ENCODE measurements around the gene GLRX5.

The GLRX5 gene

GRCh38 chr14:95522116-95522515 is 12.7 kb upstream of the GLRX5 start:
- Histone ChIP-seq H3K9me3 (replicated peaks; ENCODE audit: low read length) (no peaks in the 10 kb centered on the region), H3K9ac (ENCODE audit: low read depth, low read length) (no peak overlapping the region), H3K27me3 (ENCODE audit: control insufficient read depth, insufficient read depth, low read length) (no peaks in the 10 kb centered on the region), H3K4me3 (ENCODE audit: low read length) (no peak overlapping the region), H3K4me1 (ENCODE audit: control insufficient read depth, insufficient read depth, low read length) (peaks cover 64% of the 10 kb centered on the region), H3K36me3 (ENCODE audit: insufficient read depth, low read length) (no peaks in the 10 kb centered on the region), H3K4me2 (ENCODE audit: low read length) (no peak overlapping the region)

GRCh38 chr14:95522556-95522955 is 12.3 kb upstream of the GLRX5 start:
- no peak overlapping the region for H3K9ac ChIP-seq (ENCODE audit: low read depth, low read length)
- H3K4me2 ChIP-seq (ENCODE audit: low read length) = no peak overlapping the region
- no peaks in the 10 kb centered on the region for H3K9me3 ChIP-seq (replicated peaks; ENCODE audit: low read length)
- no peaks in the 10 kb centered on the region for H3K36me3 ChIP-seq (ENCODE audit: insufficient read depth, low read length)
- H3K4me3 ChIP-seq (ENCODE audit: low read length) = no peak overlapping the region
- no peaks in the 10 kb centered on the region for H3K27me3 ChIP-seq (ENCODE audit: control insufficient read depth, insufficient read depth, low read length)
- H3K4me1 ChIP-seq (ENCODE audit: control insufficient read depth, insufficient read depth, low read length) = peaks cover 62% of the 10 kb centered on the region

DNA sequence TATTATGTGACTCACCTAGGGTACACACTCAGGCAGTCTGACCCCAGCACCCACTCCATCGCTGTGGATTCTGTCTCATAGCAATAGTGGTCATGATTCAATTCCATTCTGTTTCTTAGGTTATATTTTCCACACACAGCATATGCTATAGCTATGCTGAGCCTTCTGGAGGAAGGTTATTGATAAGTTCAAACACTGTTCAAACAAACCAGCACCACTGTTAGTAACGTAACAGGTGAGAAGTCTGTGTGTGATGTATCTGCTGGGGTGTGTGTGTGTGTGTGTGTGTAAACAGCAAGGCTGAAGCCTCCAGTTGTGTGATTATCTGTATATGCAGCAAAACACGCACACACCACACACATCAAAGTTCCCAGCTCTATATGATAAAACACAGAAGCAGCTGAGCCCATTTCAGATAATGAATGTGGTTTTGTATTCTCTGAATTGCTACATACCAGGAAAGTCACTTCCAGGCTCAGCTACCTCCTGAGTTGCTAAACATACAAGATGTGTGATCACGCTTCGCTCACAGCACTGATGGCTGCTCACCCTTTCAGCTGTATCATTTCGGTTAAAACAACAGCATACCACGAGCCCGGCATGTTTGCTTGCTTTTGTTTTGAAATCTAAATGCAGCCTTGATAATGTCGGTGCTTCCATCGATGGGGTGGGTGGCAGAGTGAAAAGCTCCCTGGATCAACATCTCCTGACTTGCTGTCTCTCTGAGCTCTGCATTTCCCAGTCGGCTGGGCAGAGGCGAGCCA is 11.6 kb upstream of the GLRX5 start:
- no peak overlapping the region for H3K4me3 ChIP-seq (ENCODE audit: low read length)
- H3K4me2 ChIP-seq (ENCODE audit: low read length) = peak overlapping the region; percentile 33
- H3K27me3 ChIP-seq (ENCODE audit: control insufficient read depth, insufficient read depth, low read length) = no peaks in the 10 kb centered on the region
- no peak overlapping the region for H3K9ac ChIP-seq (ENCODE audit: low read depth, low read length)
- H3K4me1 ChIP-seq (ENCODE audit: control insufficient read depth, insufficient read depth, low read length) = peaks cover 58% of the 10 kb centered on the region
- H3K9me3 ChIP-seq (replicated peaks; ENCODE audit: low read length) = no peaks in the 10 kb centered on the region
- no peaks in the 10 kb centered on the region for H3K36me3 ChIP-seq (ENCODE audit: insufficient read depth, low read length)

- Histone ChIP-seq H3K4me3 (ENCODE audit: low read length) (no peak overlapping the region), H3K9ac (ENCODE audit: low read depth, low read length) (no peak overlapping the region), H3K9me3 (replicated peaks; ENCODE audit: low read length) (no peaks in the 10 kb centered on the region), H3K36me3 (ENCODE audit: insufficient read depth, low read length) (no peaks in the 10 kb centered on the region), H3K4me1 (ENCODE audit: control insufficient read depth, insufficient read depth, low read length) (peaks cover 52% of the 10 kb centered on the region), H3K4me2 (ENCODE audit: low read length) (peak overlapping the region; percentile 33), H3K27me3 (ENCODE audit: control insufficient read depth, insufficient read depth, low read length) (no peaks in the 10 kb centered on the region)
Observed at GRCh38 chr14:95523815-95524448, 10.9 kb upstream of the GLRX5 start.

GRCh38 chr14:95524706-95525512 is 9.9 kb upstream of the GLRX5 start:
- H3K27me3 ChIP-seq (ENCODE audit: control insufficient read depth, insufficient read depth, low read length) = no peaks in the 10 kb centered on the region
- H3K9me3 ChIP-seq (replicated peaks; ENCODE audit: low read length) = no peaks in the 10 kb centered on the region
- no peaks in the 10 kb centered on the region for H3K36me3 ChIP-seq (ENCODE audit: insufficient read depth, low read length)
- no peak overlapping the region for H3K4me2 ChIP-seq (ENCODE audit: low read length)
- peaks cover 49% of the 10 kb centered on the region for H3K4me1 ChIP-seq (ENCODE audit: control insufficient read depth, insufficient read depth, low read length)
- H3K9ac ChIP-seq (ENCODE audit: low read depth, low read length) = no peak overlapping the region
- H3K4me3 ChIP-seq (ENCODE audit: low read length) = no peak overlapping the region

DNA sequence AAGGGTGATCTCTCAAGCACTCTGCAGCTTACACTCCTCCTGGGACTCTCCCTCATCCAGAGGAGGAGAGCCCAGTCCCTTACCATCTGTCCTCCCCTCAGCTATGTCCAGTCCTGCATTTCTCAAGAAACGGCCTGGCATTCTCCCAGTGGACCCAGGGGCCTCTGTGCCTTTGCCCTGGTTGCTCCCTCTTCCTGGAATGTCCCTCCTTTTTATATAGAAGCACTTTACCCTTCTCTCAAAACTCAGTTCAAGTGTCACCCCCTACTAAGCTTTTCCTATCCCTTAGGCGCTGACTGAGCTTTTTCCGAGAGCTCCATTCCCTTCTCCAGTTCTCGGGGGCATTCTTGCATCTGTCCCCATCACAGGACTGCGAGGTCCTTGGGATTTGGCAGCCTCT is 8.9 kb upstream of the GLRX5 start:
- peaks cover 50% of the 10 kb centered on the region for H3K4me1 ChIP-seq (ENCODE audit: control insufficient read depth, insufficient read depth, low read length)
- H3K4me3 ChIP-seq (ENCODE audit: low read length) = no peak overlapping the region
- no peaks in the 10 kb centered on the region for H3K27me3 ChIP-seq (ENCODE audit: control insufficient read depth, insufficient read depth, low read length)
- H3K9me3 ChIP-seq (replicated peaks; ENCODE audit: low read length) = no peaks in the 10 kb centered on the region
- H3K36me3 ChIP-seq (ENCODE audit: insufficient read depth, low read length) = no peaks in the 10 kb centered on the region
- H3K4me2 ChIP-seq (ENCODE audit: low read length) = no peak overlapping the region
- H3K9ac ChIP-seq (ENCODE audit: low read depth, low read length) = no peak overlapping the region

DNA sequence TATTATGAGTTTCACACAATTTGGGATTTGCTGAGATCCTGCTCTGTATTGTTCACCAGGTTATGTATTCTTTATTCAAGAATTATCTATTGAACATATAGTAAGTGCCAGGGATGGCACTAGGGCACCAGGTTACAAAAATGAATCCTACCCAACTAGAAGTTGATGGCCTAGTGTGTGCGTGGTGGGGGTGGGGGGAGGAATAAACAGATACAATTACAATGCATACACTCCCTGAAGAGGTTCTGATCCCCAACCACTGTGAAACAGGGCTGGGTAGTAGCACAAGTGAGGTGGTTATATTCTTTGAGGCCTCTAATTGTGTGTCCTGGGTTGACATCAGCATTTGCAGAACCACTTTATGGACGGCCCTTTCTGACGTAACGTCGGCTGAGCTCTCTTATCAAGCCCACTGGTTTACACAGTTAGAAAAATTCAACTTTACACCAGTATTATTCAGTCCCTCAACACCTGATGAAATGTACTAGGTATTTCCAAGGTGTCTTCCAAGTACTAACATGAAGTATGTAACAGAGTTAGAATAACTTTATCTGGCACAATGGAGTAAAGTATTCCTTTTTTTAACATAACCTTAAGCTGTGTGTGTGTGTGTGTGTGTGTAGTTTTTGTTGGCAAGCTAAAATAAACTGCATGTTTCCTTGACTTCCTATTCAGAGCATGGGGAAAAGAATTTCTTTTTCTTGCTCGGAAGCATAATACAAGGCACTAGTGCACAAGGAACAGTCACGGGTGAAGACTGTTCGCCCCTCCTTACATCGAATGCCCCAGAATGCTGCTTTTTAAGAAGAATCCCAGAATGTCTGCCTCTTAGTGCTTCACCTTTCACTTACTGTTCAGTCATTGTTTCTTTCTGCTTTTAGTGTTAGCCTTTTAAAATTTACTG is 8.1 kb upstream of the GLRX5 start:
- Histone ChIP-seq H3K27me3 (ENCODE audit: control insufficient read depth, insufficient read depth, low read length) (no peaks in the 10 kb centered on the region), H3K36me3 (ENCODE audit: insufficient read depth, low read length) (no peaks in the 10 kb centered on the region), H3K4me1 (ENCODE audit: control insufficient read depth, insufficient read depth, low read length) (peaks cover 57% of the 10 kb centered on the region), H3K9me3 (replicated peaks; ENCODE audit: low read length) (no peaks in the 10 kb centered on the region), H3K4me2 (ENCODE audit: low read length) (peak overlapping the region; percentile 66), H3K4me3 (ENCODE audit: low read length) (no peak overlapping the region), H3K9ac (ENCODE audit: low read depth, low read length) (peak overlapping the region; percentile 30)

GRCh38 chr14:95527387-95528002 is 7.4 kb upstream of the GLRX5 start:
- peaks cover 65% of the 10 kb centered on the region for H3K4me1 ChIP-seq (ENCODE audit: control insufficient read depth, insufficient read depth, low read length)
- peak overlapping the region; percentile 66 for H3K4me2 ChIP-seq (ENCODE audit: low read length)
- H3K27me3 ChIP-seq (ENCODE audit: control insufficient read depth, insufficient read depth, low read length) = no peaks in the 10 kb centered on the region
- no peaks in the 10 kb centered on the region for H3K9me3 ChIP-seq (replicated peaks; ENCODE audit: low read length)
- no peaks in the 10 kb centered on the region for H3K36me3 ChIP-seq (ENCODE audit: insufficient read depth, low read length)
- no peak overlapping the region for H3K4me3 ChIP-seq (ENCODE audit: low read length)
- peak overlapping the region; percentile 30 for H3K9ac ChIP-seq (ENCODE audit: low read depth, low read length)

- H3K9me3 ChIP-seq (replicated peaks; ENCODE audit: low read length) = no peaks in the 10 kb centered on the region
Observed at GRCh38 chr14:95529216-95529615, 5.6 kb upstream of the GLRX5 start.

GRCh38 chr14:95530473-95531276 is 4.2 kb upstream of the GLRX5 start:
- H3K9me3 ChIP-seq (replicated peaks; ENCODE audit: low read length) = no peaks in the 10 kb centered on the region
- H3K4me3 ChIP-seq (ENCODE audit: low read length) = no peak overlapping the region
- no peaks in the 10 kb centered on the region for H3K36me3 ChIP-seq (ENCODE audit: insufficient read depth, low read length)
- H3K4me2 ChIP-seq (ENCODE audit: low read length) = peak overlapping the region; percentile 94
- H3K9ac ChIP-seq (ENCODE audit: low read depth, low read length) = peak overlapping the region; percentile 4
- no peaks in the 10 kb centered on the region for H3K27me3 ChIP-seq (ENCODE audit: control insufficient read depth, insufficient read depth, low read length)
- peaks cover 50% of the 10 kb centered on the region for H3K4me1 ChIP-seq (ENCODE audit: control insufficient read depth, insufficient read depth, low read length)

More at GRCh38 chr14:95529216-95529615, 5.6 kb upstream of the GLRX5 start:
- Histone ChIP-seq H3K36me3 (ENCODE audit: insufficient read depth, low read length) (no peaks in the 10 kb centered on the region), H3K27me3 (ENCODE audit: control insufficient read depth, insufficient read depth, low read length) (no peaks in the 10 kb centered on the region), H3K4me1 (ENCODE audit: control insufficient read depth, insufficient read depth, low read length) (peaks cover 58% of the 10 kb centered on the region), H3K4me3 (ENCODE audit: low read length) (no peak overlapping the region), H3K9ac (ENCODE audit: low read depth, low read length) (no peak overlapping the region), H3K4me2 (ENCODE audit: low read length) (no peak overlapping the region)
